HEK293 (cell line): ENCODE results near the gene RBFOX2.

ENCODE experiments used
- CTCF ChIA-PET: fragments of 350-600 bp; formaldehyde crosslinking; extraction: SDS; loops from one replicate; lab custom pipeline; 2021; ENCODE audit warnings: antibody characterized with exemption; lab: Yijun Ruan, JAX
- POLR2A ChIA-PET: fragments of 300-600 bp; formaldehyde crosslinking; extraction: SDS; loops from one replicate; lab custom pipeline; 2020; ENCODE audit warnings: antibody characterized with exemption, inconsistent platforms; lab: Yijun Ruan, JAX
- H3K27ac ChIP-seq: fragments of 200-500 bp; sonication (Bioruptor generic); 2 replicates; pipeline ENCODE4 v1.5.1; 2014; ENCODE audit warnings: low read depth, low read length, control low read depth, inconsistent platforms; ENCODE audit errors: extremely low read depth
- H3K36me3 ChIP-seq, 2 experiments: fragments of 200-500 bp in 1 of 2; sonication (Bioruptor generic) in 1 of 2; 1 replicate in 1 of 2; 2 replicates in 1 of 2; pipeline ENCODE4 v1.5.1; 2014 to 2017; ENCODE audit warnings: inconsistent platforms in 2 of 2, low read length in 2 of 2; ENCODE audit not compliant: control insufficient read depth in 2 of 2, insufficient read depth in 1 of 2
- H3K4me1 ChIP-seq: fragments of 200-500 bp; sonication (Bioruptor generic); 2 replicates; pipeline ENCODE4 v1.5.1; 2014; ENCODE audit warnings: mild to moderate bottlenecking, low read length, inconsistent platforms; ENCODE audit not compliant: control insufficient read depth, insufficient read depth
- H3K4me3 ChIP-seq: 2 replicates; pipeline ENCODE4 v1.5.1; 2011; ENCODE audit warnings: low read depth, mild to moderate bottlenecking, control low read depth, low read length, moderate library complexity
- H3K9me3 ChIP-seq: fragments of 200-500 bp; sonication (Bioruptor generic); 2 replicates; pipeline ENCODE4 v1.5.1; 2014; ENCODE audit warnings: low read depth, low read length, inconsistent platforms; ENCODE audit not compliant: control insufficient read depth, insufficient read depth
- BCL11A ChIP-seq: fragments of 450-650 bp; formaldehyde crosslinking; IDR thresholded peaks from 2 replicates; pipeline ENCODE4 v1.5.1; 2016; ENCODE audit warnings: low read depth, missing biosample characterization, missing genetic modification characterization
- TRIM28 ChIP-seq: IDR thresholded peaks from 2 replicates; pipeline ENCODE4 v1.6.1; 2011; ENCODE audit warnings: low read length, control low read depth, borderline replicate concordance
- ZIC2 ChIP-seq: fragments of 450-650 bp; formaldehyde crosslinking; IDR thresholded peaks from 2 replicates; pipeline ENCODE4 v1.5.1; 2016; ENCODE audit warnings: missing biosample characterization, missing genetic modification characterization
- ZNF121 ChIP-seq: fragments of 450-650 bp; formaldehyde crosslinking; IDR thresholded peaks from 2 replicates; pipeline ENCODE4 v1.5.1; 2016; ENCODE audit warnings: missing biosample characterization, missing genetic modification characterization
- ZNF133 ChIP-seq: fragments of 450-650 bp; formaldehyde crosslinking; IDR thresholded peaks from 2 replicates; pipeline ENCODE4 v1.5.1; 2016; ENCODE audit warnings: missing biosample characterization, missing genetic modification characterization
- ZNF157 ChIP-seq: fragments of 450-650 bp; formaldehyde crosslinking; IDR thresholded peaks from 2 replicates; pipeline ENCODE4 v1.5.1; 2016; ENCODE audit warnings: missing biosample characterization, missing genetic modification characterization
- ZNF174 ChIP-seq: fragments of 450-650 bp; formaldehyde crosslinking; IDR thresholded peaks from 2 replicates; pipeline ENCODE4 v1.5.0; 2017; ENCODE audit warnings: missing biosample characterization, mild to moderate bottlenecking, missing genetic modification characterization
- ZNF175 ChIP-seq: fragments of 450-650 bp; formaldehyde crosslinking; IDR thresholded peaks from 2 replicates; pipeline ENCODE4 v1.5.1; 2016; ENCODE audit warnings: missing biosample characterization, missing genetic modification characterization
- ZNF311 ChIP-seq: fragments of 450-650 bp; formaldehyde crosslinking; IDR thresholded peaks from 2 replicates; pipeline ENCODE4 v1.5.1; 2017; ENCODE audit warnings: missing biosample characterization, missing genetic modification characterization, borderline replicate concordance
- ZNF394 ChIP-seq: fragments of 450-650 bp; formaldehyde crosslinking; IDR thresholded peaks from 2 replicates; pipeline ENCODE4 v1.5.1; 2016; ENCODE audit warnings: missing biosample characterization, missing genetic modification characterization, mild to moderate bottlenecking, moderate library complexity, borderline replicate concordance
- ZNF426 ChIP-seq: fragments of 450-650 bp; formaldehyde crosslinking; IDR thresholded peaks from 2 replicates; pipeline ENCODE4 v1.5.1; 2017; ENCODE audit warnings: missing biosample characterization, missing genetic modification characterization, mild to moderate bottlenecking, inconsistent platforms, moderate library complexity
- ZNF521 ChIP-seq: fragments of 450-650 bp; formaldehyde crosslinking; IDR thresholded peaks from 2 replicates; pipeline ENCODE4 v1.5.1; 2017; ENCODE audit warnings: missing biosample characterization, mild to moderate bottlenecking, missing genetic modification characterization
- ZNF544 ChIP-seq: fragments of 450-650 bp; formaldehyde crosslinking; IDR thresholded peaks from 2 replicates; pipeline ENCODE4 v1.5.0; 2017; ENCODE audit warnings: missing biosample characterization, missing genetic modification characterization
- ZNF585B ChIP-seq: fragments of 450-650 bp; formaldehyde crosslinking; IDR thresholded peaks from 2 replicates; pipeline ENCODE4 v1.5.1; 2016; ENCODE audit warnings: missing biosample characterization, missing genetic modification characterization
- ZNF837 ChIP-seq: fragments of 450-650 bp; formaldehyde crosslinking; IDR thresholded peaks from 2 replicates; pipeline ENCODE4 v1.5.1; 2016; ENCODE audit warnings: missing biosample characterization, missing genetic modification characterization
- TF ChIP-seq, protein P1 (sequence below): fragments of 450-650 bp; formaldehyde crosslinking; IDR thresholded peaks from 2 replicates; pipeline ENCODE4 v1.5.1; 2016; ENCODE audit warnings: missing biosample characterization, missing genetic modification characterization, borderline replicate concordance
- TF ChIP-seq, protein P2 (sequence below): fragments of 450-650 bp; formaldehyde crosslinking; IDR thresholded peaks from 2 replicates; pipeline ENCODE4 v1.5.1; 2017; ENCODE audit warnings: missing biosample characterization, missing genetic modification characterization
- TF ChIP-seq, protein P3 (sequence below): fragments of 450-650 bp; formaldehyde crosslinking; IDR thresholded peaks from 2 replicates; pipeline ENCODE4 v1.5.1; 2016; ENCODE audit warnings: missing biosample characterization, missing genetic modification characterization
- TF ChIP-seq, protein P4 (sequence below): fragments of 450-650 bp; formaldehyde crosslinking; IDR thresholded peaks from 2 replicates; pipeline ENCODE4 v1.5.1; 2016; ENCODE audit warnings: missing biosample characterization, missing genetic modification characterization

Gene RBFOX2

DNA sequence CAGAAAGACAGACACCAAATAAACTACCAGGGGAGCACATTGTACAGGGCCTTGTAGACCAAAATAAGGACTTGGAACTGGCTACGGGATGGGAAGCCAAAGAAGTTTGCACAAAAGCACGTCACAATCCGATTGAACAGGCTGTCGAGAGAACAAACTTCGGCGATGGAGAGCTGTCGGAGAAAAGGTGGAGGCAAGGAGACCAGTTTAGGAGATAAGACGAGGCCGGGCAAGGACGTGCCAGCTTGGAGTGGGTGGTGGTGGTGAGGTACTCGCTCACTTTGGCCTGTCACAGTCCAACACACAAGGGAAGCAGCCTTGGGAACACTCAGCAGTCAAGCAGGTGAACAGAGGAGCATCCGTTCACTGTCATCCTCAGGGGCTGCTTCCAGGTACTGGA, 291.9 kb downstream of the RBFOX2 start:
- no peak for TF ChIP-seq ZNF175
- no peak for TF ChIP-seq ZNF133 (tag by site-specific recombination)
- no peak for TF ChIP-seq ZNF544
- TF ChIP-seq ZNF426 (tag by site-specific recombination), result no peak
- TF ChIP-seq ZIC2 (tag by site-specific recombination), result no peak
- no peak for TF ChIP-seq ZNF521
- no peak for TF ChIP-seq TRIM28
- TF ChIP-seq, protein P1, sequence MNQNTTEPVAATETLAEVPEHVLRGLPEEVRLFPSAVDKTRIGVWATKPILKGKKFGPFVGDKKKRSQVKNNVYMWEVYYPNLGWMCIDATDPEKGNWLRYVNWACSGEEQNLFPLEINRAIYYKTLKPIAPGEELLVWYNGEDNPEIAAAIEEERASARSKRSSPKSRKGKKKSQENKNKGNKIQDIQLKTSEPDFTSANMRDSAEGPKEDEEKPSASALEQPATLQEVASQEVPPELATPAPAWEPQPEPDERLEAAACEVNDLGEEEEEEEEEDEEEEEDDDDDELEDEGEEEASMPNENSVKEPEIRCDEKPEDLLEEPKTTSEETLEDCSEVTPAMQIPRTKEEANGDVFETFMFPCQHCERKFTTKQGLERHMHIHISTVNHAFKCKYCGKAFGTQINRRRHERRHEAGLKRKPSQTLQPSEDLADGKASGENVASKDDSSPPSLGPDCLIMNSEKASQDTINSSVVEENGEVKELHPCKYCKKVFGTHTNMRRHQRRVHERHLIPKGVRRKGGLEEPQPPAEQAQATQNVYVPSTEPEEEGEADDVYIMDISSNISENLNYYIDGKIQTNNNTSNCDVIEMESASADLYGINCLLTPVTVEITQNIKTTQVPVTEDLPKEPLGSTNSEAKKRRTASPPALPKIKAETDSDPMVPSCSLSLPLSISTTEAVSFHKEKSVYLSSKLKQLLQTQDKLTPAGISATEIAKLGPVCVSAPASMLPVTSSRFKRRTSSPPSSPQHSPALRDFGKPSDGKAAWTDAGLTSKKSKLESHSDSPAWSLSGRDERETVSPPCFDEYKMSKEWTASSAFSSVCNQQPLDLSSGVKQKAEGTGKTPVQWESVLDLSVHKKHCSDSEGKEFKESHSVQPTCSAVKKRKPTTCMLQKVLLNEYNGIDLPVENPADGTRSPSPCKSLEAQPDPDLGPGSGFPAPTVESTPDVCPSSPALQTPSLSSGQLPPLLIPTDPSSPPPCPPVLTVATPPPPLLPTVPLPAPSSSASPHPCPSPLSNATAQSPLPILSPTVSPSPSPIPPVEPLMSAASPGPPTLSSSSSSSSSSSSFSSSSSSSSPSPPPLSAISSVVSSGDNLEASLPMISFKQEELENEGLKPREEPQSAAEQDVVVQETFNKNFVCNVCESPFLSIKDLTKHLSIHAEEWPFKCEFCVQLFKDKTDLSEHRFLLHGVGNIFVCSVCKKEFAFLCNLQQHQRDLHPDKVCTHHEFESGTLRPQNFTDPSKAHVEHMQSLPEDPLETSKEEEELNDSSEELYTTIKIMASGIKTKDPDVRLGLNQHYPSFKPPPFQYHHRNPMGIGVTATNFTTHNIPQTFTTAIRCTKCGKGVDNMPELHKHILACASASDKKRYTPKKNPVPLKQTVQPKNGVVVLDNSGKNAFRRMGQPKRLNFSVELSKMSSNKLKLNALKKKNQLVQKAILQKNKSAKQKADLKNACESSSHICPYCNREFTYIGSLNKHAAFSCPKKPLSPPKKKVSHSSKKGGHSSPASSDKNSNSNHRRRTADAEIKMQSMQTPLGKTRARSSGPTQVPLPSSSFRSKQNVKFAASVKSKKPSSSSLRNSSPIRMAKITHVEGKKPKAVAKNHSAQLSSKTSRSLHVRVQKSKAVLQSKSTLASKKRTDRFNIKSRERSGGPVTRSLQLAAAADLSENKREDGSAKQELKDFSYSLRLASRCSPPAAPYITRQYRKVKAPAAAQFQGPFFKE (tag by site-specific recombination), result no peak
- TF ChIP-seq ZNF157, result no peak
- TF ChIP-seq, protein P2, sequence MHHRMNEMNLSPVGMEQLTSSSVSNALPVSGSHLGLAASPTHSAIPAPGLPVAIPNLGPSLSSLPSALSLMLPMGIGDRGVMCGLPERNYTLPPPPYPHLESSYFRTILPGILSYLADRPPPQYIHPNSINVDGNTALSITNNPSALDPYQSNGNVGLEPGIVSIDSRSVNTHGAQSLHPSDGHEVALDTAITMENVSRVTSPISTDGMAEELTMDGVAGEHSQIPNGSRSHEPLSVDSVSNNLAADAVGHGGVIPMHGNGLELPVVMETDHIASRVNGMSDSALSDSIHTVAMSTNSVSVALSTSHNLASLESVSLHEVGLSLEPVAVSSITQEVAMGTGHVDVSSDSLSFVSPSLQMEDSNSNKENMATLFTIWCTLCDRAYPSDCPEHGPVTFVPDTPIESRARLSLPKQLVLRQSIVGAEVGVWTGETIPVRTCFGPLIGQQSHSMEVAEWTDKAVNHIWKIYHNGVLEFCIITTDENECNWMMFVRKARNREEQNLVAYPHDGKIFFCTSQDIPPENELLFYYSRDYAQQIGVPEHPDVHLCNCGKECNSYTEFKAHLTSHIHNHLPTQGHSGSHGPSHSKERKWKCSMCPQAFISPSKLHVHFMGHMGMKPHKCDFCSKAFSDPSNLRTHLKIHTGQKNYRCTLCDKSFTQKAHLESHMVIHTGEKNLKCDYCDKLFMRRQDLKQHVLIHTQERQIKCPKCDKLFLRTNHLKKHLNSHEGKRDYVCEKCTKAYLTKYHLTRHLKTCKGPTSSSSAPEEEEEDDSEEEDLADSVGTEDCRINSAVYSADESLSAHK (tag by site-specific recombination), result no peak
- no peak for TF ChIP-seq BCL11A (tag by site-specific recombination)
- no peak for TF ChIP-seq ZNF837 (tag by site-specific recombination)
- no peak for TF ChIP-seq ZNF174 (tag by site-specific recombination)
- TF ChIP-seq, protein P3, sequence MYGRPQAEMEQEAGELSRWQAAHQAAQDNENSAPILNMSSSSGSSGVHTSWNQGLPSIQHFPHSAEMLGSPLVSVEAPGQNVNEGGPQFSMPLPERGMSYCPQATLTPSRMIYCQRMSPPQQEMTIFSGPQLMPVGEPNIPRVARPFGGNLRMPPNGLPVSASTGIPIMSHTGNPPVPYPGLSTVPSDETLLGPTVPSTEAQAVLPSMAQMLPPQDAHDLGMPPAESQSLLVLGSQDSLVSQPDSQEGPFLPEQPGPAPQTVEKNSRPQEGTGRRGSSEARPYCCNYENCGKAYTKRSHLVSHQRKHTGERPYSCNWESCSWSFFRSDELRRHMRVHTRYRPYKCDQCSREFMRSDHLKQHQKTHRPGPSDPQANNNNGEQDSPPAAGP (tag by site-specific recombination), result no peak
- TF ChIP-seq ZNF311 (tag by site-specific recombination), result no peak
- TF ChIP-seq, protein P4, sequence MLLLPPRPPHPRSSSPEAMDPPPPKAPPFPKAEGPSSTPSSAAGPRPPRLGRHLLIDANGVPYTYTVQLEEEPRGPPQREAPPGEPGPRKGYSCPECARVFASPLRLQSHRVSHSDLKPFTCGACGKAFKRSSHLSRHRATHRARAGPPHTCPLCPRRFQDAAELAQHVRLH (tag by site-specific recombination), result no peak
- no peak for TF ChIP-seq ZNF121 (tag by site-specific recombination)
- TF ChIP-seq ZNF394 (tag by site-specific recombination), result no peak
- no peak for TF ChIP-seq ZNF585B (tag by site-specific recombination)
- TF ChIP-seq, all 188 proteins: peak for 0
- Histone ChIP-seq H3K9me3 (no peaks in the 10 kb centered on the region), H3K27ac (no peak overlapping the region), H3K4me1 (no peaks in the 10 kb centered on the region), H3K36me3 (peaks cover 0 to 11% of the 10 kb centered on the region in 2 experiments; a peak in 2 of 3 replicates), H3K4me3 (no peak overlapping the region)
- POLR2A ChIA-PET, result no interaction called here
- CTCF ChIA-PET, result interaction anchor here (0.5 kb wide), 1 partner anchor 386 kb away, joined by 4 read pairs; no protein-coding TSS in a partner anchor
